ENCODE results near the gene PEDS1. TPM values are rescaled to one million over a fixed set of nuclear protein-coding genes. Genes with fewer than 3 reads are reported as not detected.

PEDS1 gene
- total and polyA plus RNA-seq, 2 experiments from 2014 or later = 36.9 to 37.2 TPM

DNA sequence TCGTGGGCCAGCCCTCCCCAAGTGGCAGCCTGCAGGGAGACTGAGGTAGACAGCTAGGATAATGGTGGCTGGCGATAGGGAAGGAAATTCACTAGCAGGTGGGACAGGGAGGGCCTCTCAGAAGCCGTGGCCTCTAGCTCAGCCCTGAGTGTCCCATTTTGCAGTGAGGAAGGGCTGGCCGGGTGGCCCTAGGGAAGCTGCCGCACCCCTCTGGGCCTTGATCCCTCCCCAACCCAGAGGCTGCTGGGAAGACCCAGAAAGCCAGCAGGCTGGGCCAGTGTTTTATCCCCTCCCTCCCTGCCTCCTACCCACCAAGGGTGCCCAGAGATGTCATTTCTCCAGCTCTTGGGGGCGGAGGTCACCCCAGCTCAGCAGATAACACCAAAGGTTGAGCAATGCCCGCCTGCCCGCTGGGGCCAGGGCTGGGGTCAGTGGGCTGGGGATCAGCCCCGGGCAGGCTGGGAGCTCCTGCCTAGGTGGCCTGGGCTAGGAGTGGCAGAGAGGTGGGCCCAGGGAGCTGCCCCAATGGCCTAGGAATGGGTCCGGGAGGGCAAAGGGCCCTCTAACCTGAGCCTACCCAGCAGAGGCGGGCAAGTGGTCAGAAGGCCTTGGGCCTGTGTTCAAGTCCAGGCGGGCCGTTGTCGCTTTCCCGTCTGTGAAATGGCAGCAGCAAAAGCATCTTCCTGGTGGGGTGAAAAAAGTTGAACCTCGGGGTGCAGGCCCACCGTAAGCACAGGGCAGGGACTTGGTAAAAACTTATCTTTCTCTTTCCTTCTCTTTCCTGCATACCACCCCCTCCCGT is 35.6 kb upstream of the PEDS1 start:
- Histone ChIP-seq H3K27ac (no peak overlapping the region), H3K36me3 (no peaks in the 10 kb centered on the region), H3K27me3 (no peaks in the 10 kb centered on the region), H3K9me3 (ENCODE audit: low read depth) (no peaks in the 10 kb centered on the region), H3K4me3 (no peak overlapping the region), H3K4me1 (ENCODE audit: low read depth) (peaks cover 8% of the 10 kb centered on the region)
- TF ChIP-seq, protein P1, sequence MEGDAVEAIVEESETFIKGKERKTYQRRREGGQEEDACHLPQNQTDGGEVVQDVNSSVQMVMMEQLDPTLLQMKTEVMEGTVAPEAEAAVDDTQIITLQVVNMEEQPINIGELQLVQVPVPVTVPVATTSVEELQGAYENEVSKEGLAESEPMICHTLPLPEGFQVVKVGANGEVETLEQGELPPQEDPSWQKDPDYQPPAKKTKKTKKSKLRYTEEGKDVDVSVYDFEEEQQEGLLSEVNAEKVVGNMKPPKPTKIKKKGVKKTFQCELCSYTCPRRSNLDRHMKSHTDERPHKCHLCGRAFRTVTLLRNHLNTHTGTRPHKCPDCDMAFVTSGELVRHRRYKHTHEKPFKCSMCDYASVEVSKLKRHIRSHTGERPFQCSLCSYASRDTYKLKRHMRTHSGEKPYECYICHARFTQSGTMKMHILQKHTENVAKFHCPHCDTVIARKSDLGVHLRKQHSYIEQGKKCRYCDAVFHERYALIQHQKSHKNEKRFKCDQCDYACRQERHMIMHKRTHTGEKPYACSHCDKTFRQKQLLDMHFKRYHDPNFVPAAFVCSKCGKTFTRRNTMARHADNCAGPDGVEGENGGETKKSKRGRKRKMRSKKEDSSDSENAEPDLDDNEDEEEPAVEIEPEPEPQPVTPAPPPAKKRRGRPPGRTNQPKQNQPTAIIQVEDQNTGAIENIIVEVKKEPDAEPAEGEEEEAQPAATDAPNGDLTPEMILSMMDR (IDR thresholded peaks at IDR 0.05; ENCODE audit: low read depth, low read length) = no peak
- DNase-seq (ENCODE audit: low read depth in 1 of 2, low spot score in 1 of 2) = no peak

DNA sequence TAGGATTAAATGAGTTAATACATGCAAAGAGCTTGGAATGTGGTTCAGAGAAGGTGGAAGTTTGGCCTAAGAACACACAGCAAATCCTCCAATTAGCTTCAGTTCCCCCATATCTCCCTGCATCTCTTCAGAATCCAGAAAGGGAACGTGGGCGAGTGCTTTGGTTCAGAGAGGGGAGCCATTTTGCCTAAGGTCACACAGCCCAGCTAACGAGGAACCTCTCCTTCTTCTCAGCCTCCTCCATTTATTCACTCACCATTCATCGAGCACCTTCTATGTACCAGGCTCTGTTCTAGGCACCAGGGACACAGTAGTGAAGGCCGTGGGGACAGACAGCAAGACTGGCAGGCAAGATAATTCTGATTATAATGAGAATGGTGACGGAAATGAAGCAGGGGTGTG is 34.8 kb upstream of the PEDS1 start:
- H3K4me1 ChIP-seq (ENCODE audit: low read depth) = peaks cover 8% of the 10 kb centered on the region
- no peak overlapping the region for H3K27ac ChIP-seq
- DNase-seq (ENCODE audit: low read depth in 1 of 2, low spot score in 1 of 2) = no peak
- TF ChIP-seq, protein P1 (IDR thresholded peaks at IDR 0.05; ENCODE audit: low read depth, low read length) = no peak
- H3K4me3 ChIP-seq = no peak overlapping the region
- H3K9me3 ChIP-seq (ENCODE audit: low read depth) = no peaks in the 10 kb centered on the region
- no peaks in the 10 kb centered on the region for H3K36me3 ChIP-seq
- H3K27me3 ChIP-seq = no peaks in the 10 kb centered on the region

DNA sequence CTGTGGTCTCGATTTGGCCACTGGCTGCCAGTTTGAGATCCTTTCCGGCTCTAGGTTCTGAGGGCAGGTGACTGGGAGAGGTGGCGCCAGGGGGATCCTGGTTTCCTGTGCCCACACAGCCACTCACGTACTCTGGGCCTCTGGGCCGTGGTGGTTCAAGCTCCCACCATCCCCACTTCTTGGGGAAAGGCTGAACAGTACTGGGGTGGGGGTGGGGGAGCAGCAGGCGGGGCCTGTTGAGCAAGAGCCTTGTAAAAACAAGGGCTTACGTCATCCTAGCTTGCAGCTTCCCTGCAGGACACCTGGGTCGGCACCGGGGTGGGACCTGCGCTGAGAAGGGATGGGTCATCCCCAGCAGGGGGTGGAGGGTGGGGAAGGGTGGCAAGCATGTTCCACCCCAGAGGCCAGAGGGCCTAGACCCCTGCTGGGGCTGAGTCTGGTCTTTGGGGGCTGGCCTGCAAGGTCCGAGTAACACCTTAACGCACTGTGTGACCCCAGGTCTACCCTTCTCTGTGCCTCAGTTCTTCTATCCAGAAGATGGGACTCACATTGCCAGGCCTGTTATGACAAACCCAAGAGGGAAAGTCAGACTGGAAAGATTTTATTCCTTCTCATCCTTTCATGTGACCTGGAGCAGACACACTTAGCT is 34.0 kb upstream of the PEDS1 start:
- Histone ChIP-seq H3K27me3 (no peaks in the 10 kb centered on the region), H3K4me1 (ENCODE audit: low read depth) (peaks cover 2% of the 10 kb centered on the region), H3K27ac (no peak overlapping the region), H3K9me3 (ENCODE audit: low read depth) (no peaks in the 10 kb centered on the region), H3K4me3 (no peak overlapping the region), H3K36me3 (no peaks in the 10 kb centered on the region)
- DNase-seq (ENCODE audit: low read depth in 1 of 2, low spot score in 1 of 2) = peak in 1 of 2 donors; percentile 66
- TF ChIP-seq, protein P1 (IDR thresholded peaks at IDR 0.05; ENCODE audit: low read depth, low read length) = no peak

DNA sequence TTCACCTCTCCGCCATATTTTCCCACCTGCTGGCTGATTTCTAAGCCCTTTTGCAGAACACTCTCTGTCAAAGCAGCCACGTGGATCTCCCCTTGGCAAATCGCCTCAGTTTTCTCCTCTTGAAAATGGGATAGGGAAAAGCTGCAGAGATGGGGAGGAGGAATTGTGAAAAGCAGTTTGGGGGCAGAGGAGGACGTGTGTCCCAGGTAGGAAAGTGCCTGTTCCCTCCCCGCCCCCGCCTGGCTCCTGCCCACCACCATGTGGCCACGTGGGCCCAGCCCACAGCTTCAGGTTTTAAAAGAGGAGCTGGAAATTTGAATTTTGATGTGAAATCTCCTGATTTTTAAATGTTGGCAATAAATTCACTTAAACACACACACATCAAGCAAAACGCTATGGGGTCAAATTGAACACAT is 33.5 kb upstream of the PEDS1 start:
- DNase-seq (ENCODE audit: low read depth in 1 of 2, low spot score in 1 of 2) = no peak
- H3K9me3 ChIP-seq (ENCODE audit: low read depth) = no peaks in the 10 kb centered on the region
- TF ChIP-seq, protein P1 (IDR thresholded peaks at IDR 0.05; ENCODE audit: low read depth, low read length) = no peak
- no peak overlapping the region for H3K4me3 ChIP-seq
- H3K36me3 ChIP-seq = no peaks in the 10 kb centered on the region
- no peak overlapping the region for H3K27ac ChIP-seq
- H3K4me1 ChIP-seq (ENCODE audit: low read depth) = no peaks in the 10 kb centered on the region
- no peaks in the 10 kb centered on the region for H3K27me3 ChIP-seq

DNA sequence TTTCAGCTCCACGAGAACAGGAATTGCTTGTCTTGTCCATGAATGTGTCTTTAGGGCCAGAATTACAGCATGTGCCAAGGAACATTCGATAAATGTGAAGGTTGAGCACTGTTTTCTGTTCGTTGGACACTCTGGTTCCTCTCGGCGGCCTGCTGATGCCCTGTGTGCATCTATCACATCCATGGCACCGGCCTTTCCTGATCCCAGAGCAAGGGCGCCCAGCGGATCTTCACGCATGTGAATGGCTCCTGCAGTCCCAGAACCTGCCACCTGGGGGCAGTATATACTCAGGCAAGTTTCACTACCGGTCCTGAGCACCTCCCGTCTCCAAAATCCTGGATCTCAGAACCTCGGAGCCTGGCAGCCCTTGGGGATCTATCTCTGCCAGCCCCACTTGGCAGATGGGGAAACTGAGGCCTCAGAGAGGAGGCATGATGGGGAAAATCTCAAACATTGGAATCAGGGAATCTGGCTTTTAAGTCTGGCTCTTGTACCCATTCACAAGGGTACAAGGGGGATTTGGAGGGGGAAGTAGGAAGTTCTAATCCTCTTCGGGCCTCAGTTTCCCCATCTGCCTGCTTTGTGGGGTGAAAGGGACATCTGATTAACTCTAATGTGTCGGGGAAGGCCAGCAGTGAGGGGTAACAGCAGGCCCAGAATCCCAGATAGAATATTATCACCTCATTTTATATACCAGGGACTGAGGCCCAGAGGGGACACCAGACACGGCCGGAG is 32.8 kb upstream of the PEDS1 start:
- H3K36me3 ChIP-seq = no peaks in the 10 kb centered on the region
- H3K27me3 ChIP-seq = no peaks in the 10 kb centered on the region
- no peak overlapping the region for H3K27ac ChIP-seq
- peak; percentile 89 to 90 for DNase-seq (ENCODE audit: low read depth in 1 of 2, low spot score in 1 of 2)
- no peaks in the 10 kb centered on the region for H3K9me3 ChIP-seq (ENCODE audit: low read depth)
- no peak overlapping the region for H3K4me3 ChIP-seq
- TF ChIP-seq, protein P1 (IDR thresholded peaks at IDR 0.05; ENCODE audit: low read depth, low read length) = peak; percentile 93
- H3K4me1 ChIP-seq (ENCODE audit: low read depth) = no peaks in the 10 kb centered on the region
